A549 (cell line): ENCODE data around the gene ATRN. TPM values are rescaled to one million over a fixed set of nuclear protein-coding genes. Genes with fewer than 3 reads are reported as not detected.
A peak's percentile ranks its signal among the peaks of the same experiment; 100 is the strongest.
"Not testable (repeated sequence)": the region's sequence is repeated elsewhere in the genome, so short reads cannot be mapped to it uniquely, and the experiment has no call there.

ENCODE experiments used
- ATAC-seq, 2 experiments: fragments of 200-7000 bp in 1 of 2; fragments of >200 bp in 1 of 2; cut with Nextera tagmentation in 1 of 2; cut with Tn5 transposase in 1 of 2; 3 replicates each; pipeline versions ENCODE4 v1.8.0 to v1.9.1; 2018 to 2020; ENCODE audit warnings: mild to moderate bottlenecking in 1 of 2, moderate library complexity in 1 of 2
- CTCF ChIA-PET: fragments of 300-600 bp; sonication (Branson Sonifier 250); formaldehyde crosslinking; extraction: SDS; loops from one replicate; lab custom pipeline; 2021; ENCODE audit warnings: antibody characterized with exemption, inconsistent platforms; lab: Yijun Ruan, JAX
- POLR2A ChIA-PET: fragments of 350-600 bp; formaldehyde crosslinking; extraction: SDS; loops from one replicate; lab custom pipeline; 2021; ENCODE audit warnings: antibody characterized with exemption, inconsistent platforms; lab: Yijun Ruan, JAX
- DNase-seq, 2 experiments: peaks; one replicate each; pipeline versions ENCODE4 v3.0.0 to v3.0.0-alpha.2; 2011 to 2016; ENCODE audit warnings: low read depth in 1 of 2, low spot score in 1 of 2
- FAIRE-seq: peaks from 2 replicates; lab custom pipeline; 2011; peaks lifted over from hg19 to GRCh38; lab: Jason Lieb, UNC
- H3K27ac ChIP-seq, 2 experiments: fragments of >200 bp; sonication (Bioruptor Twin); formaldehyde crosslinking; 3 replicates each; pipeline ENCODE4 v1.5.1; 2016 to 2017
- H3K4me1 ChIP-seq: fragments of >200 bp; sonication (Bioruptor Twin); formaldehyde crosslinking; 3 replicates; pipeline ENCODE4 v1.6.1; 2016
- H3K4me2 ChIP-seq: fragments of >200 bp; sonication (Bioruptor Twin); formaldehyde crosslinking; 3 replicates; pipeline ENCODE4 v1.6.1; 2016
- H3K4me3 ChIP-seq: fragments of >200 bp; sonication (Bioruptor Twin); formaldehyde crosslinking; 3 replicates; pipeline ENCODE4 v1.5.1; 2016
- H3K9me3 ChIP-seq: fragments of >200 bp; sonication (Bioruptor Twin); formaldehyde crosslinking; 3 replicates; pipeline ENCODE4 v1.6.1; 2016
- CEBPB ChIP-seq, 2 experiments: fragments of >200 bp in 1 of 2; sonication (Bioruptor Twin) in 1 of 2; formaldehyde crosslinking in 1 of 2; IDR thresholded peaks; 2 replicates each; pipeline ENCODE4 v1.6.1; 2012 to 2016
- CHD4 ChIP-seq: fragments of 200-600 bp; sonication (generic); IDR thresholded peaks from 2 replicates; pipeline ENCODE4 v1.6.1; 2016; ENCODE audit warnings: antibody characterized with exemption, mild to moderate bottlenecking, borderline replicate concordance
- E2F6 ChIP-seq: IDR thresholded peaks from 2 replicates; pipeline ENCODE4 v1.6.1; 2012; ENCODE audit warnings: low read depth, borderline replicate concordance
- EP300 ChIP-seq, 2 experiments: fragments of >200 bp; sonication (Bioruptor Twin); formaldehyde crosslinking; IDR thresholded peaks; 2 replicates in 1 of 2; 3 replicates in 1 of 2; pipeline ENCODE4 v1.6.1; 2016 to 2017
- FOSB ChIP-seq: fragments of 250-450 bp; sonication (Bioruptor Pico); IDR thresholded peaks from 2 replicates; pipeline ENCODE4 v1.5.0; 2020; ENCODE audit warnings: mild to moderate bottlenecking, moderate library complexity
- FOSL2 ChIP-seq, 2 experiments: fragments of 450-650 bp in 1 of 2; fragments of >200 bp in 1 of 2; sonication (Bioruptor Twin) in 1 of 2; formaldehyde crosslinking; IDR thresholded peaks; 2 replicates each; pipeline versions ENCODE4 v1.5.0 to v1.6.1; 2016 to 2020; ENCODE audit warnings: mild to moderate bottlenecking in 1 of 2, moderate library complexity in 1 of 2
- HES2 ChIP-seq: fragments of >200 bp; sonication (Bioruptor Twin); formaldehyde crosslinking; IDR thresholded peaks from 2 replicates; pipeline ENCODE4 v1.6.1; 2016
- HEYL ChIP-seq: fragments of 250-450 bp; sonication (Bioruptor Pico); IDR thresholded peaks from 2 replicates; pipeline ENCODE4 v1.8.0; 2021; ENCODE audit warnings: mild to moderate bottlenecking, moderate library complexity
- HOXA7 ChIP-seq: fragments of 250-450 bp; sonication (Bioruptor Pico); IDR thresholded peaks from 2 replicates; pipeline ENCODE4 v1.5.0; 2020; ENCODE audit warnings: mild to moderate bottlenecking, moderate library complexity
- HOXB5 ChIP-seq: fragments of 250-450 bp; sonication (Bioruptor Pico); IDR thresholded peaks from 2 replicates; pipeline ENCODE4 v1.5.0; 2020; ENCODE audit warnings: mild to moderate bottlenecking, moderate library complexity
- JUNB ChIP-seq: fragments of >200 bp; sonication (Bioruptor Twin); formaldehyde crosslinking; IDR thresholded peaks from 2 replicates; pipeline ENCODE4 v1.6.1; 2016
- KDM1A ChIP-seq: fragments of 200-600 bp; sonication (generic); IDR thresholded peaks from 2 replicates; pipeline ENCODE4 v1.6.1; 2016; ENCODE audit warnings: low read depth, mild to moderate bottlenecking
- MAFK ChIP-seq: fragments of 450-650 bp; IDR thresholded peaks from 2 replicates; pipeline ENCODE4 v1.6.1; 2014; ENCODE audit not compliant: partially characterized antibody
- MAX ChIP-seq: IDR thresholded peaks from 2 replicates; pipeline ENCODE4 v1.6.1; 2012
- NFE2L2 ChIP-seq: fragments of 150-350 bp; conservative IDR thresholded peaks from 2 replicates; pipeline ENCODE4 v1.6.1; 2014; ENCODE audit warnings: low read length
- RNF2 ChIP-seq: fragments of 200-600 bp; sonication (generic); IDR thresholded peaks from 2 replicates; pipeline ENCODE4 v1.6.1; 2016; ENCODE audit warnings: low read depth, mild to moderate bottlenecking, antibody characterized with exemption, moderate library complexity, borderline replicate concordance
- WGBS: methylation state at CpG from one replicate; pipeline ENCODE4 v1.1.6; 2017; ENCODE audit errors: missing lambda C conversion rate; 5-methylcytosine and 5-hydroxymethylcytosine counted together
- polyA plus RNA-seq, 4 experiments: library from polyadenylated mRNA; depleted of rRNA in 3 of 4; stranded (reverse); fragments of >200 nt; fragmentation: RNase III in 1 of 4; extraction: RNeasy Plus Mini Kit Qiagen cat#74134 plus additional on column Dnase treatment in 1 of 4; gene quantifications; 2 replicates in 3 of 4; 3 replicates in 1 of 4; pipeline ENCODE4 v1.2.3, GENCODE V29; 2011 to 2017

ATRN gene
- polyA plus RNA-seq, 2 of the 4 experiments (the other 2 are of a cell fraction): 21.3 to 58.7 TPM

- no peaks in the 10 kb centered on the region for H3K9me3 ChIP-seq
- CTCF ChIA-PET: interaction anchor here (0.6 kb wide), 1 partner anchor 54 kb away, joined by 3 read pairs; no protein-coding TSS in a partner anchor
- TF ChIP-seq KDM1A (no peak), MAX (no peak), FOSL2 (IDR thresholded peaks at IDR 0.05) (no peak), FOSL2 (CRISPR knock-in tag; IDR thresholded peaks at IDR 0.05) (no peak), E2F6 (no peak), HOXB5 (no peak), FOSB (CRISPR knock-in tag) (no peak), JUNB (no peak)
Measured at GRCh38 chr20:3509064-3509463, 38.2 kb downstream of the ATRN start.

GRCh38 chr20:3510110-3510509 is 39.3 kb downstream of the ATRN start:
- ATAC-seq: no peak
- Histone ChIP-seq H3K9me3 (no peaks in the 10 kb centered on the region), H3K27ac (no peak overlapping the region)
- POLR2A ChIA-PET: no interaction called here
- TF ChIP-seq HOXA7: no peak
- no peak for TF ChIP-seq NFE2L2
- TF ChIP-seq RNF2: no peak
- TF ChIP-seq EP300 (IDR thresholded peaks at IDR 0.05): no peak
- TF ChIP-seq CHD4: no peak
- TF ChIP-seq HEYL (CRISPR knock-in tag): no peak
- TF ChIP-seq HES2: no peak
- TF ChIP-seq CEBPB (IDR thresholded peaks at IDR 0.05): no peak
- TF ChIP-seq, all 56 proteins: peak for 0
- 42% methylated on average over 2 of the region's 2 CpGs for WGBS
- FAIRE-seq: peak; percentile 74
- CTCF ChIA-PET: no interaction called here
- no peak for DNase-seq
- Histone ChIP-seq H3K4me3 (no peak overlapping the region), H3K4me1 (no peaks in the 10 kb centered on the region; the same call in 2 of the 3 replicates), H3K4me2 (no peak overlapping the region)

More at GRCh38 chr20:3509064-3509463, 38.2 kb downstream of the ATRN start:
- Histone ChIP-seq H3K4me3 (no peak overlapping the region), H3K4me2 (no peak overlapping the region), H3K4me1 (no peaks in the 10 kb centered on the region; the same call in 2 of the 3 replicates), H3K27ac (no peak overlapping the region)
- WGBS: 83% methylated on average over 2 of the region's 2 CpGs
- POLR2A ChIA-PET: no interaction called here
- DNase-seq (no peak), ATAC-seq (no peak), FAIRE-seq (peak; percentile 56)

GRCh38 chr20:3512239-3512638 is 41.4 kb downstream of the ATRN start:
- POLR2A ChIA-PET, H3K4me3 ChIP-seq, ATAC-seq, FAIRE-seq, H3K4me2 ChIP-seq, H3K4me1 ChIP-seq, CTCF ChIA-PET, DNase-seq, H3K9me3 ChIP-seq, H3K27ac ChIP-seq: not testable (repeated sequence)
- WGBS: 92% methylated on average over 2 of the region's 3 CpGs

- CTCF ChIA-PET: no interaction called here
- TF ChIP-seq MAFK (peak; percentile 95), HOXB5 (no peak)
- POLR2A ChIA-PET: no interaction called here
Measured at GRCh38 chr20:3514012-3514642, 43.3 kb downstream of the ATRN start.

More at GRCh38 chr20:3514012-3514642, 43.3 kb downstream of the ATRN start:
- H3K4me3 ChIP-seq: no peak overlapping the region
- 92% methylated on average over 3 of the region's 3 CpGs for WGBS
- no peak overlapping the region for H3K4me2 ChIP-seq
- no peaks in the 10 kb centered on the region; the same call in 2 of the 3 replicates for H3K4me1 ChIP-seq
- no peak for DNase-seq
- peak; percentile 65 for FAIRE-seq
- H3K9me3 ChIP-seq: no peaks in the 10 kb centered on the region
- ATAC-seq: no peak
- H3K27ac ChIP-seq: no peak overlapping the region
